Breast epithelium (tissue), 3 donors: ENCODE measurements around the gene TRPV3.

Experiments used
- POLR2A ChIP-seq: fragments of 450-650 bp; IDR thresholded peaks from one replicate; pipeline ENCODE4 v1.6.1; 2016; ENCODE audit warnings: antibody characterized with exemption, mild to moderate bottlenecking, moderate library complexity
- POLR2AphosphoS5 ChIP-seq, 3 donors: sonication (generic); formaldehyde crosslinking; IDR thresholded peaks; one replicate each; pipeline ENCODE4 v1.6.1; 2017; ENCODE audit warnings: antibody characterized with exemption in 3 of 3
- TF ChIP-seq, protein P1 (sequence below), 3 donors: fragments of 450-650 bp; IDR thresholded peaks; one replicate each; pipeline ENCODE4 v1.5.1; 2016 to 2017; ENCODE audit warnings: antibody characterized with exemption in 3 of 3, mild to moderate bottlenecking in 3 of 3, moderate library complexity in 3 of 3

DNA sequence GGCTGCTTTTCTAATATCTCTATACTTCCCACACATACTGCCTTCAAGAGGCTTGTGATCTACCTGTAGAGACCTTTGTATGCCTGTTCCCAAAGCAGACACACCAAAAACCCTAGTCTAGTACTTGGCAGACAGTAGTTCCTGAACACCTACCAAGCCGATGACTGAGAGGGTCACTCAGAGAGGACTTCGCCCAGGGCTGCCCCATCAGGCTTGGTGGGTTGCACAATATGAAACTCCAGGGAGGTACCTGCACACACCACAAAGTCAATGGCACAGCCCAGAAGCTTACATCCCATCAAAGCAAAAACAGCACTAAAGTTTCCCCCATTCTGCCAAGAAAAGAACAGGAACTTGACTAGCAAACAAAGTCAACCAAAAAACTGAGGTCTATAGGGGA lies 51.6 kb downstream of the TRPV3 start:
- TF ChIP-seq POLR2AphosphoS5 (IDR thresholded peaks at IDR 0.05) (no peak), POLR2A (no peak)
- TF ChIP-seq, protein P1, sequence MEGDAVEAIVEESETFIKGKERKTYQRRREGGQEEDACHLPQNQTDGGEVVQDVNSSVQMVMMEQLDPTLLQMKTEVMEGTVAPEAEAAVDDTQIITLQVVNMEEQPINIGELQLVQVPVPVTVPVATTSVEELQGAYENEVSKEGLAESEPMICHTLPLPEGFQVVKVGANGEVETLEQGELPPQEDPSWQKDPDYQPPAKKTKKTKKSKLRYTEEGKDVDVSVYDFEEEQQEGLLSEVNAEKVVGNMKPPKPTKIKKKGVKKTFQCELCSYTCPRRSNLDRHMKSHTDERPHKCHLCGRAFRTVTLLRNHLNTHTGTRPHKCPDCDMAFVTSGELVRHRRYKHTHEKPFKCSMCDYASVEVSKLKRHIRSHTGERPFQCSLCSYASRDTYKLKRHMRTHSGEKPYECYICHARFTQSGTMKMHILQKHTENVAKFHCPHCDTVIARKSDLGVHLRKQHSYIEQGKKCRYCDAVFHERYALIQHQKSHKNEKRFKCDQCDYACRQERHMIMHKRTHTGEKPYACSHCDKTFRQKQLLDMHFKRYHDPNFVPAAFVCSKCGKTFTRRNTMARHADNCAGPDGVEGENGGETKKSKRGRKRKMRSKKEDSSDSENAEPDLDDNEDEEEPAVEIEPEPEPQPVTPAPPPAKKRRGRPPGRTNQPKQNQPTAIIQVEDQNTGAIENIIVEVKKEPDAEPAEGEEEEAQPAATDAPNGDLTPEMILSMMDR (IDR thresholded peaks at IDR 0.05): no peak
